HepG2 (cell line): ENCODE results near the gene ELFN1. TPM values are rescaled to one million over a fixed set of nuclear protein-coding genes. Genes with fewer than 3 reads are reported as not detected.

Experiments used
- ATAC-seq: fragments of 200-7000 bp; cut with Tn5 transposase; 3 replicates; pipeline ENCODE4 v1.9.1; 2020; ENCODE audit warnings: mild to moderate bottlenecking, moderate library complexity
- BruUV-seq: library from RNA; stranded (reverse); fragments of 400-500 nt; replicated peaks from 2 replicates; lab custom pipeline; 2021; lab: Mats Ljungman, UMichigan
- CTCF ChIA-PET: fragments of 300-600 bp; formaldehyde crosslinking; extraction: SDS; loops from one replicate; lab custom pipeline; 2021; ENCODE audit warnings: low total read pairs, inconsistent platforms, low intra/inter-chr PET ratio; lab: Yijun Ruan, JAX
- POLR2A ChIA-PET: fragments of 350-600 bp; sonication (Branson Sonifier 250); formaldehyde crosslinking; loops from one replicate; lab custom pipeline; 2020; ENCODE audit warnings: antibody characterized with exemption, inconsistent platforms; lab: Yijun Ruan, JAX
- DNase-seq: peaks from one replicate; pipeline ENCODE4 v3.0.0-alpha.2; 2015; ENCODE audit warnings: low spot score
- FAIRE-seq: peaks from 3 replicates; lab custom pipeline; 2011; peaks lifted over from hg19 to GRCh38; lab: Jason Lieb, UNC
- H2AFZ ChIP-seq: one replicate; pipeline ENCODE4 v1.6.1; 2011; ENCODE audit warnings: low read length, inconsistent platforms
- H3K27ac ChIP-seq: fragments of 300-600 bp; 3 replicates; pipeline ENCODE4 v1.8.0; 2011; ENCODE audit warnings: mixed run types, mild to moderate bottlenecking, mixed read lengths, low read length, inconsistent platforms; ENCODE audit not compliant: insufficient read depth; ENCODE audit errors: extremely low read length
- H3K27me3 ChIP-seq, 2 experiments: fragments of 200-600 bp in 1 of 2; 2 replicates in 1 of 2; 3 replicates in 1 of 2; pipeline versions ENCODE4 v1.6.0 to v1.8.0; 2011; ENCODE audit warnings: low read length in 2 of 2, mild to moderate bottlenecking in 2 of 2, moderate library complexity in 2 of 2, inconsistent platforms in 1 of 2; ENCODE audit not compliant: insufficient read depth in 2 of 2, control insufficient read depth in 1 of 2
- H3K36me3 ChIP-seq, 2 experiments: fragments of 200-600 bp in 1 of 2; replicated peaks in 1 of 2; 2 replicates in 1 of 2; 3 replicates in 1 of 2; pipeline versions ENCODE4 v1.5.1 to v1.8.0; 2011; ENCODE audit warnings: low read length in 2 of 2, inconsistent platforms in 1 of 2; ENCODE audit not compliant: insufficient read depth in 2 of 2, control insufficient read depth in 1 of 2
- H3K4me1 ChIP-seq: 2 replicates; pipeline ENCODE4 v1.5.1; 2012; ENCODE audit warnings: low read length, inconsistent platforms; ENCODE audit not compliant: insufficient read depth
- H3K4me2 ChIP-seq: 2 replicates; pipeline ENCODE4 v1.6.0; 2011; ENCODE audit warnings: low read depth, low read length, inconsistent platforms
- H3K4me3 ChIP-seq, 3 experiments: fragments of 200-600 bp in 1 of 3; sonication (generic), shearing (Covaris generic) in 1 of 3; replicated peaks in 1 of 3; 2 replicates each; pipeline ENCODE4 v1.5.1; 2011 to 2016; ENCODE audit warnings: low read length in 3 of 3, inconsistent platforms in 2 of 3, low read depth in 2 of 3, mild to moderate bottlenecking in 2 of 3, control low read depth in 1 of 3, mixed read lengths in 1 of 3; ENCODE audit not compliant: insufficient read depth in 1 of 3
- H3K79me2 ChIP-seq: one replicate; pipeline ENCODE4 v1.6.1; 2011; ENCODE audit warnings: low read length, inconsistent platforms; ENCODE audit not compliant: insufficient read depth
- H3K9ac ChIP-seq: 2 replicates; pipeline ENCODE4 v1.6.0; 2011; ENCODE audit warnings: mild to moderate bottlenecking, low read depth, low read length, inconsistent platforms; ENCODE audit not compliant: insufficient read depth
- H3K9me3 ChIP-seq: 2 replicates; pipeline ENCODE4 v1.5.1; 2012; ENCODE audit warnings: mild to moderate bottlenecking, low read length
- H4K20me1 ChIP-seq: 2 replicates; pipeline ENCODE4 v1.6.0; 2011; ENCODE audit warnings: inconsistent platforms, mild to moderate bottlenecking, low read length, moderate library complexity; ENCODE audit not compliant: insufficient read depth
- EED ChIP-seq: sonication (generic); formaldehyde crosslinking; IDR thresholded peaks from 2 replicates; pipeline ENCODE4 v1.5.0; 2020; ENCODE audit warnings: mild to moderate bottlenecking, missing genetic modification reagents
- KDM5A ChIP-seq: fragments of 200-600 bp; sonication (generic); IDR thresholded peaks from 2 replicates; pipeline ENCODE4 v1.7.0; 2018; ENCODE audit warnings: antibody characterized with exemption, mild to moderate bottlenecking, low read length, borderline replicate concordance
- WGBS: methylation state at CpG from one replicate; pipeline ENCODE4 v1.1.6; 2017; ENCODE audit warnings: low lambda C conversion rate; 5-methylcytosine and 5-hydroxymethylcytosine counted together
- in situ Hi-C: cut with HindIII; loops from 2 replicates; pipeline ENCODE4 v1.10.0; 2017; ENCODE audit warnings: low pct_unique_long_range_greater_than_20kb; ENCODE audit not compliant: extremely low pct_ligation_motif_present
- intact Hi-C: fragments of 100-400 bp; cut with micrococcal nuclease; formaldehyde crosslinking; loops from one replicate; pipeline ENCODE4 v1.10.0; 2022; ENCODE audit not compliant: unreplicated experiment
- polyA plus RNA-seq, 8 experiments: library from polyadenylated mRNA; depleted of rRNA in 3 of 8; stranded (reverse) in 7 of 8; unstranded in 1 of 8; fragments of >200 nt; fragmentation: Illumina TruSeq in 4 of 8; extraction: Trizol in 4 of 8; gene quantifications; 2 replicates each; pipeline versions ENCODE4 v1.2.1 to v1.2.3, GENCODE V29; 2011 to 2016; ENCODE audit warnings: low read depth in 4 of 8, missing spikeins in 1 of 8, mixed read lengths in 1 of 8; ENCODE audit not compliant: insufficient read depth in 1 of 8
- total RNA-seq, 5 experiments: library from RNA; depleted of rRNA; stranded (reverse); fragments of >200 nt; fragmentation: Illumina TruSeq; extraction: Trizol; gene quantifications; 2 replicates each; pipeline ENCODE4 v1.2.3, GENCODE V29; 2016; ENCODE audit warnings: low read depth in 1 of 5
- TF ChIP-seq, protein P1 (sequence below): sonication (generic); formaldehyde crosslinking; IDR thresholded peaks from 2 replicates; pipeline ENCODE4 v1.9.0; 2021; ENCODE audit warnings: missing genetic modification reagents, borderline replicate concordance
- TF ChIP-seq, protein P2 (sequence below): sonication (generic); formaldehyde crosslinking; IDR thresholded peaks from 2 replicates; pipeline ENCODE4 v1.4.0; 2020; ENCODE audit warnings: missing genetic modification reagents

Gene ELFN1
- total and polyA plus RNA-seq, 2 of the 13 experiments (the other 11 are each of a cell fraction or from before 2014, with no cell fraction given), result 0.13 to 0.18 TPM

- no peak overlapping the region for H2AFZ ChIP-seq
- H3K9me3 ChIP-seq, result no peaks in the 10 kb centered on the region
- FAIRE-seq, result no peak
- TF ChIP-seq, protein P1, sequence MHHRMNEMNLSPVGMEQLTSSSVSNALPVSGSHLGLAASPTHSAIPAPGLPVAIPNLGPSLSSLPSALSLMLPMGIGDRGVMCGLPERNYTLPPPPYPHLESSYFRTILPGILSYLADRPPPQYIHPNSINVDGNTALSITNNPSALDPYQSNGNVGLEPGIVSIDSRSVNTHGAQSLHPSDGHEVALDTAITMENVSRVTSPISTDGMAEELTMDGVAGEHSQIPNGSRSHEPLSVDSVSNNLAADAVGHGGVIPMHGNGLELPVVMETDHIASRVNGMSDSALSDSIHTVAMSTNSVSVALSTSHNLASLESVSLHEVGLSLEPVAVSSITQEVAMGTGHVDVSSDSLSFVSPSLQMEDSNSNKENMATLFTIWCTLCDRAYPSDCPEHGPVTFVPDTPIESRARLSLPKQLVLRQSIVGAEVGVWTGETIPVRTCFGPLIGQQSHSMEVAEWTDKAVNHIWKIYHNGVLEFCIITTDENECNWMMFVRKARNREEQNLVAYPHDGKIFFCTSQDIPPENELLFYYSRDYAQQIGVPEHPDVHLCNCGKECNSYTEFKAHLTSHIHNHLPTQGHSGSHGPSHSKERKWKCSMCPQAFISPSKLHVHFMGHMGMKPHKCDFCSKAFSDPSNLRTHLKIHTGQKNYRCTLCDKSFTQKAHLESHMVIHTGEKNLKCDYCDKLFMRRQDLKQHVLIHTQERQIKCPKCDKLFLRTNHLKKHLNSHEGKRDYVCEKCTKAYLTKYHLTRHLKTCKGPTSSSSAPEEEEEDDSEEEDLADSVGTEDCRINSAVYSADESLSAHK, result no peak
- no peak for TF ChIP-seq KDM5A
- 0 out of 2 replicates have a peak, but pooled peaks have one; percentile 51 for TF ChIP-seq EED (CRISPR knock-in tag)
- TF ChIP-seq, protein P2, sequence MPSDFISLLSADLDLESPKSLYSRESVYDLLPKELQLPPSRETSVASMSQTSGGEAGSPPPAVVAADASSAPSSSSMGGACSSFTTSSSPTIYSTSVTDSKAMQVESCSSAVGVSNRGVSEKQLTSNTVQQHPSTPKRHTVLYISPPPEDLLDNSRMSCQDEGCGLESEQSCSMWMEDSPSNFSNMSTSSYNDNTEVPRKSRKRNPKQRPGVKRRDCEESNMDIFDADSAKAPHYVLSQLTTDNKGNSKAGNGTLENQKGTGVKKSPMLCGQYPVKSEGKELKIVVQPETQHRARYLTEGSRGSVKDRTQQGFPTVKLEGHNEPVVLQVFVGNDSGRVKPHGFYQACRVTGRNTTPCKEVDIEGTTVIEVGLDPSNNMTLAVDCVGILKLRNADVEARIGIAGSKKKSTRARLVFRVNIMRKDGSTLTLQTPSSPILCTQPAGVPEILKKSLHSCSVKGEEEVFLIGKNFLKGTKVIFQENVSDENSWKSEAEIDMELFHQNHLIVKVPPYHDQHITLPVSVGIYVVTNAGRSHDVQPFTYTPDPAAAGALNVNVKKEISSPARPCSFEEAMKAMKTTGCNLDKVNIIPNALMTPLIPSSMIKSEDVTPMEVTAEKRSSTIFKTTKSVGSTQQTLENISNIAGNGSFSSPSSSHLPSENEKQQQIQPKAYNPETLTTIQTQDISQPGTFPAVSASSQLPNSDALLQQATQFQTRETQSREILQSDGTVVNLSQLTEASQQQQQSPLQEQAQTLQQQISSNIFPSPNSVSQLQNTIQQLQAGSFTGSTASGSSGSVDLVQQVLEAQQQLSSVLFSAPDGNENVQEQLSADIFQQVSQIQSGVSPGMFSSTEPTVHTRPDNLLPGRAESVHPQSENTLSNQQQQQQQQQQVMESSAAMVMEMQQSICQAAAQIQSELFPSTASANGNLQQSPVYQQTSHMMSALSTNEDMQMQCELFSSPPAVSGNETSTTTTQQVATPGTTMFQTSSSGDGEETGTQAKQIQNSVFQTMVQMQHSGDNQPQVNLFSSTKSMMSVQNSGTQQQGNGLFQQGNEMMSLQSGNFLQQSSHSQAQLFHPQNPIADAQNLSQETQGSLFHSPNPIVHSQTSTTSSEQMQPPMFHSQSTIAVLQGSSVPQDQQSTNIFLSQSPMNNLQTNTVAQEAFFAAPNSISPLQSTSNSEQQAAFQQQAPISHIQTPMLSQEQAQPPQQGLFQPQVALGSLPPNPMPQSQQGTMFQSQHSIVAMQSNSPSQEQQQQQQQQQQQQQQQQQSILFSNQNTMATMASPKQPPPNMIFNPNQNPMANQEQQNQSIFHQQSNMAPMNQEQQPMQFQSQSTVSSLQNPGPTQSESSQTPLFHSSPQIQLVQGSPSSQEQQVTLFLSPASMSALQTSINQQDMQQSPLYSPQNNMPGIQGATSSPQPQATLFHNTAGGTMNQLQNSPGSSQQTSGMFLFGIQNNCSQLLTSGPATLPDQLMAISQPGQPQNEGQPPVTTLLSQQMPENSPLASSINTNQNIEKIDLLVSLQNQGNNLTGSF, result no peak
- H3K4me3 ChIP-seq, result peak overlapping the region in 1 of 3 experiments; percentile 49; a peak in 1 of 6 replicates
- in situ Hi-C loops (no loop called here), intact Hi-C loops (no loop called here)
- no TSS peak for BruUV-seq
- ChIA-PET POLR2A (interaction anchor here (0.9 kb wide), 1 partner anchor 258 kb away, joined by 3 read pairs; no protein-coding TSS in a partner anchor), CTCF (no interaction called here)
- WGBS, result 63% methylated on average over 1 of the region's 10 CpGs
- DNase-seq, result no peak
- no peak overlapping the region for H3K27ac ChIP-seq
- H3K9ac ChIP-seq, result no peak overlapping the region
- H3K27me3 ChIP-seq, result peaks cover 0 to 4% of the 10 kb centered on the region in 2 experiments; a peak in 3 of 5 replicates
- H3K4me2 ChIP-seq, result peak overlapping the region; percentile 64
- no peaks in the 10 kb centered on the region for H4K20me1 ChIP-seq
- no peaks in the 10 kb centered on the region for H3K36me3 ChIP-seq
- no peaks in the 10 kb centered on the region for H3K79me2 ChIP-seq
- ATAC-seq, result peak; percentile 5; the same call in 1 of the 3 replicates
- peaks cover 51% of the 10 kb centered on the region for H3K4me1 ChIP-seq
Measured at GRCh38 chr7:1717095-1717483, 47.0 kb downstream of the ELFN1 start.
